Femur (tissue), 1 donor: ENCODE data around the gene PRIM1.
A peak's percentile ranks its signal among the peaks of the same experiment; 100 is the strongest.
"Not testable (repeated sequence)": the region's sequence is repeated elsewhere in the genome, so short reads cannot be mapped to it uniquely, and the experiment has no call there.

Source experiments
- DNase-seq: peaks from one replicate; pipeline ENCODE4 v3.0.0-alpha.2; 2017

PRIM1 gene

DNA sequence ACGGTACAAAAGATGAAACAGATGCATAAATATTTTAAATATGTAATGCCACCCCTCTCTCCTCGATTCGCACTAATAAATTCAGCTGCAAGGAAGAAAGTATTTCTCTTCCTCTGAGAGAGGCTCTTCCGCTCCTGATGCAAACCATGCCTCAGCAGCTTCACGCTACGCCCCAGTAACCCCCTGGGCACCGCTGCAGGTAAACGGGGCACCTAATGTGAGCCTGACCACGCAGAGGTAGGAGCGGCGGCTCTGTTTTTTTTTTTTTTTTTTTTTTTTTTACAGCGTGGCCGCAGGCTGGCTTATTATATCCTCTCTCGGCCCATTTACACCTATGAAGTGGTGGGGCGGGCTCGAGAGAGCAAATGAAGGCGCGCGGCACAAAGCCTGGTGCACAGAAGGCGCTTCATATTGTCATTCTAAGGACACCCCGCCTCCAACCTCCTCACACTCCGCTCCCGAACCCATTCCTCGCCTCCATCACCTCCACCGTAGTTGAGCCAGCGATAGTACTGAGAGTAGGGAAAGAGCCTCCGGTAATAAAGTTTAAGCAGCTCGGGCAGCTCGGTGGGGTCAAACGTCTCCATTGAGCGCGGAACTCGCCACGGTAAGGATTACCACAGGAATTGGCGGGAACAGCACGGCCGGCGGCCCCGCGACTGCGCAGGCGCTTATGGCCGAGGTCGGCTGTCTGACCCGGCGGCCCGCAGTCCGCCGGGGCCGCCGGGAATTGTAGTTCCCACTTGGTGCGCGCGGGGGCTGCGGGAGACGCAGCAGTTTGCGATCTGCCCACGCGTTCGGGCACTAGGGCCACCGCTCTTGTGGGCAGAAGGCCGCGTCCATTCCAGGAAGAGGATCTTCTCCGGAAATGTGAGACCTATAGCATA is at the start of gene PRIM1:
Gene PRIM1 (minus strand): TSS at position 612 of the 887 bp plus-strand sequence. CDS start 25 bp downstream, at position 587.
- peak; percentile 90 for DNase-seq

DNA sequence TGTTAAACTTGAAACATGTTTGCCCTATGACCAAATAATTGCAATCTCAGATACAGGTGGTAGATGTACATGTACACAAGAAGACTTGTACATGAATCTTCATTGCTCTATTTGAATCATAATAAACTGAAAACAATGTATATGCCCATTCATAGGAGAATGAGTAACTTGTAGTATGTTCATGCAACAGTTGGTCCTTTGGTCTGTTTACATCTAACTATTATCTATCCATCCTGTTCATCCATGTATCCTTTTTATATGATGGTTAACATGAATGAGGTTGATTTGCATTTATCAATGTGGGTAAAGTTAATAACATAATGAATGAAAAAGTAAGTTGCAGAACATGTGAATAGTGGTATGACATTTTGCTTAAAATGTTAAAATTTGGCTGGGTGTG is 48.1 kb upstream of the PRIM1 start:
- no peak for DNase-seq

GRCh38 chr12:56799345-56799744 is 47.2 kb upstream of the PRIM1 start:
- DNase-seq, result not testable (repeated sequence)

- DNase-seq, result not testable (repeated sequence)
Observed at GRCh38 chr12:56795791-56796190, 43.7 kb upstream of the PRIM1 start.

DNA sequence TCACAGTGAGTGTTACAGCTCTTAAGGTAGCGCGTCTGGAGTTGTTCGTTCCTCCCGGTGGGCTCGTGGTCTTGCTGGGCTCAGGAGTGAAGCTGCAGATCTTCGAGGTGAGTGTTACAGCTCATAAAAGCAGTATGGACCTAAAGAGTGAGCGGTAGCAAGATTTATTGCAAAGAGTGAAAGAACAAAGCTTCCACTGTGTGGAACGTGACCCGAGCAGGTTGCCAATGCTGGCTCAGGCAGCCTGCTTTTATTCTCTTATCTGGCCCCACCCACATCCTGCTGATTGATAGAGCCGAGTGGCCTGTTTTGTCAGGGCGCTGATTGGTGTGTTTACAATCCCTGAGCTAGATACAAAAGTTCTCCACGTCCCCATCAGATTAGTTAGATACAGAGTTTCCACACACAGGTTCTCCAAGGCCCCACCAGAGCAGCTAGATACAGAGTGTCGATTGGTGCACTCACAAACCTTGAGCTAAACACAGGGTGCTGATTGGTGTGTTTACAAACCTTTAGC is 43.0 kb upstream of the PRIM1 start:
- DNase-seq, result not testable (repeated sequence)

DNA sequence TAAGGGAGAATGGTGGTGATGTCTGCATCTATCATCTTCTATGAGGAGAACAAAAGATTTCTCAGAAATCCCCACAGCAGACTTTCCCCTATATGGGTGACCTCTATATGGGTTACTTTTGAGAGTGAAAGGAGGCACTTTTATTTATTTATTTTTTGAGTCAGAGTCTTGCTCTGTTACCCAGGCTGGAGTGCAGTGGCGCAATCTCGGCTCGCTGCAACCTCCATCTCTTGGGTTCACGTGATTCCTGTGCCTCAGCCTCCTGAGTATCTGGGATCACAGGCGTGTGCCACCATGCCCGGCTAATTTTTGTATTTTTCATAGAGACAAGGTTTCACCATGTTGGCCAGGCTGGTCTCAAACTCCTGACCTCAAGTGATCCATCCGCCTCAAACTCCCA is 41.0 kb upstream of the PRIM1 start:
- not testable (repeated sequence) for DNase-seq

DNA sequence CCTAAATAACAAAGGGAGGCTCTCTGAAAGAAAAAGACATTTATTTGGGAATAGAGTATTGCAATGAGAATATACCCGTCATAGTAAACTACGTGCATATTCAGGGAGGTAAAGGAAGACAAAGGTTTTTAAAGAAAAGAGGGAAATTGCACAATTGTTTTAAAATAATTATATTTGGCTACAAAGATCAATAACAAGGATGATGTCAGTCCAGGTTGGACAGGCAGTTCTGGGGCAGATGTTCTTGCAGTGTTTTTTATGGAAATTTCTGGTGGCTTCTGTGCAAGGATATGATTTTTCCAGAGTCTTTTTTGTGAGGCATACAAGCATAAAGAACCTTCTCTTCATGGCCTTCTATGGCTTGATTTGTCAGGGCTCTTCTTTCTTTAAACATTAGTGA is 40.6 kb upstream of the PRIM1 start:
- no peak for DNase-seq

- DNase-seq, result not testable (repeated sequence)
Observed at GRCh38 chr12:56789429-56789828, 37.3 kb upstream of the PRIM1 start.

DNA sequence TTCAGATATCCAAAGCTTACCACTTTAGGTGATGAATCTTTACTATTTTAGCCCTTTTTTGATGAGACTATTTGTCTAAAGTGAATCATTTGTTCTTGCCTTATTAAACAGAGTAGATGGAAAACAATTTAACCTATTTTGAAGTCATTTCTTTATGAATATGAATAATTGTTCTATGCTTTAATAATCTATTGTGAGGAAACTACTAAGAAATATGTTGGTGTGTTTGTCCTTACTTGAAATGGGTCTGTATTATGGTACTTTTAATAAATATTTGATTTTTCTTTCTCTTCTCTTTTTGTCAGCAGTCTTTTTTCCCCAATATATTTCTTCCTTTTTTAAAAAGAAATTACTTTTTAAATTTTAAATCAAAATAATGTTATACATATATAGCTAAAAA is 35.4 kb upstream of the PRIM1 start:
- DNase-seq, result no peak

- DNase-seq, result no peak
Observed at GRCh38 chr12:56785874-56786273, 33.8 kb upstream of the PRIM1 start.

DNA sequence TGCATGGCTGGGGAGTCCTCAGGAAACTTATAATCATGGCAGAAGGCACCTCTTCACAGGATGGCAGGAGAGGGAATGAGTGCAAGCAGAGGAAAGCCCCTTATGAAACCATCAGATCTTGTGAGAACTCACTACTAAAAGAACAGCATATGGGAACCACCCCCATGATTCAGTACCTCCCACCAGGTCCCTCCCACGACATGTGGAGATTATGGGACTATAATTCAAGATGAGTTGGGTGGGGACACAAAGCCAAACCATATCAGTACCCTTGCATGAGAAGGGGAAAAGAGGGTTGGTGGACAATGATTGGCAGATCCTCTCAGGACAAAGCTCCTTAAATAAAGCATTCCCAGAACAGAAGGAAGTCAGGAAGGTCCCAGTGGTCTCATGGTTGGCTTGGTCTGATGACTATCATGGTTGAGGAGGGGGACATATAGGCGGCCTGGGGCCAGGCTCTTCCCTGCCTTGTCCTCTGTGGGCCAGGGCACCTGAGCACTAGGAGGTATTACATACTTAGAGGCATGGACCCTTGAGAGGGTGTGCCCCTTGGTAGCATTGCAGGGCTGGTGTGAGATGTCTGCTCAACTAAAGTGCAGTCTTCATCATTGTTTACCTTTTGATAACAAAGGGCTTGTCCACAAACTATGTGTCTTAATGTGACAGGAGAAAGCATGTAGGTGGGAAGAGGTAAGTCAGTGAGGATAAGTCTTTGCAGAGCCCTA is 33.2 kb upstream of the PRIM1 start:
- no peak for DNase-seq

GRCh38 chr12:56781726-56782125 is 29.6 kb upstream of the PRIM1 start:
- no peak for DNase-seq

- DNase-seq, result no peak
Observed at GRCh38 chr12:56778756-56779155, 26.6 kb upstream of the PRIM1 start.

DNA sequence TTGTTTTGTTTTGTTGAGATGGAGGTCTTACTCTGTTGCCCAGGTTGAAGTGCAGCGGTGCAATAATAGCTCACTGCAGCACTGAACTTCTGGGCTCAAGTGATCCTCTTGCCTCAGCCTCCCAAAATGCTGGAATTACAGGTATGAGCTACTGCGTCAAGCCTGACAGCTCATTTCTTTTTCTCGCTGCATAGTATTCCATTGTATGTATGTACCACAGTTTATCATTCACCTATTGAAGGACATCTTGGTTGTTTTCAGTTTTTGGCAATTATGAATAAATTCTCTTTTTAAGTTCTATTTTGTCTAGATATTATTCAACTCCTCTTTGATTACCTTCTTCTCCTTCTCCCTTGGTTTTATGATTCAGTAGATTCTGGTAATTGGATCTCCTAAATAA is 24.5 kb upstream of the PRIM1 start:
- no peak for DNase-seq

DNA sequence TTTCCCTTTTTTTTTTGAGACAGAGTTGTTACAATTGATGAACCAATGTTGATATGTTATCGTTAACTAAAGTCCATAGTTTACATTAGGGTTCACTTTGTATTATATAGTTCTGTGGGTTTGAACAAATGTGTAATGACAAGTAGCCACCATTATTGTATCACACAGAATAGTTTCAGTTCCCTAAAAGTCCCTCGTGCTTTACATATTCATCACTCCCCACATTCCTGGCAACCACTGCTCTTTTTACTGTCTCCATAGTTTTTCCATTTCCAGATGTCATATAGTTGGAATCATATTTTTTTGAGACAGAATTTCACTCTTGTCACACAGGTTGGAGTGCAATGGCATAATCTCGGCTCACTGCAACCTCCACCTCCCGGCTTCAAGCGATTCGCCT is 23.5 kb upstream of the PRIM1 start:
- DNase-seq, result no peak

- DNase-seq, result no peak
Observed at GRCh38 chr12:56773113-56773512, 21.0 kb upstream of the PRIM1 start.

- DNase-seq, result no peak
Observed at GRCh38 chr12:56772625-56773024, 20.5 kb upstream of the PRIM1 start.

DNA sequence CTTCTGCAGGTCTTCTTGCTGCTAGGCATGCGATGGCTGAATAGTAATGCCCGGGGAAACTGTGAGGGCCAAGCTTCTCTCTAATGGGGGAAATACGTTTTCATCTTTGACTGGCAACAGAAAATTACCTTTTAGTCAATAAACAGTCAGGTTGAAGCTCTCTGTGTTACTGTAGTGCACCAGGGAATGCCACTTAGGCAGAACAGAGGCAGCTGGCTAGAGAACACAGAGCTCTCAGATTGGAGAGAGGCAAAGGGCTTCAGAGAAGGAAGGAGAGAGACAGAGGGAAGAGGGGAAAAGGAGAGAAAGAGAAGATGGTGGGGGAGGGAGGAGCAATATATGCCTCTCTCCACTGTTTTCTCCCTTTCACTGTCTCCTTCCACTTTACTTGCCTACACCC is 17.7 kb upstream of the PRIM1 start:
- no peak for DNase-seq

- DNase-seq, result no peak
Observed at GRCh38 chr12:56768424-56768823, 16.3 kb upstream of the PRIM1 start.

GRCh38 chr12:56766535-56766934 is 14.4 kb upstream of the PRIM1 start:
- DNase-seq, result no peak

DNA sequence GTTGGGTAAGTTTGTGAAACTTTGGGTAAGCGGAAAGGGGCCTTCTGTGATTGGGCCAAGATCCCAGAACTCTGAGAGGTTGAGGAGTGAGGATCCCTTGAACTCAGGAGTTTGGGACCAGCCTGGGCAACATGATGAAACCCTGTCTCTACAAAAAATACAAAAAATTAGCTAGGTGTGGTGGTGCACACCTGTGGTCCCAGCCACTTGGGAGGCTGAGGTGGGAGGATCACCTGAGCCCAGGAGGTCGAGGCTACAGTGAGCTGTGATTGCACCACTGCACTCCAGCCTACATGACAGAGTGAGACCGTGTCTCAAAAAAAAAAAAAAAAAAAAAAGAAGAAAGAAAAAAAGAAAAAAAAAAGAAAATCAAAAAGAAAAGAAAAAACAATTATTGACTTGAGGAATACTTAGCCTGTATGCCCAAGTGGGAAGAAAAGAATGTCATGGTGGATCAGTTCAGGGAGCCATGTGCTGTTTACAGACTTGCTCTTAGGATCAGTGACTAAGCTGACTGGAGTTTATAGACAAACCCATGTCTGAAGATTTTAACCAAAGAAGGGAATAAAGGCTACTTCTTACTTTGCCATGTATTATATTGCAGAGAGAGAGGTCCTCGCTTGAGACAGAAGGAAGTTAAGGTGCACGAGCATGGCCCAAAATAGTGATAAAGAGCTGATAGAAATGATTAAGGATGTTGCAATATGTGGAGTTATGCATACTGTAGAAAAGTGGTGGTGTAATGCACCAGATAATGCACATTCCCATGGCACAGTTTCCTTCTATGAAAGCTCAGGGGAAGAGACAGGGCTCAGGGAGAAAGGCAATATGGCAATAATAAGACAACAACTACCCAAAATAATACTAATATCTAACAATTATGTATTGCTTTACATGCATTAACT is 11.9 kb upstream of the PRIM1 start:
- DNase-seq, result no peak

DNA sequence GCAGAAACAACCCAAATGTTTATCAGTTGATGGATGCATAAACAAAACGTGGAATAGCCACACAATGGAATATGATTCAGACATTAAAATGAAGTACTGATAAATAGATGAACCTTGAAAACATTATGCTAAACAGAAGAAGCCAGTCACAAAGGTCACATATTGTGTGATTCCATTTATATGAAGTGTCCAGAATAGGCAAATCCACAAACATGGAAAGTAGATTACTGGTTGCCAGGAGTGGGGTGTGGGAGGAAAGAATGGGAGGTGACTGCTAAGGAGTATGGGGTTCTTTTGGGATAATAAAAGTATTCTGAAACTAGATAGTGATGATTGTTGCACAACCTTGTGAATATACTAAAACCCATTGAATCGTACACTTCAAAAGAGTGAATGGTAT is 9.7 kb upstream of the PRIM1 start:
- no peak for DNase-seq

- no peak for DNase-seq
Observed at GRCh38 chr12:56760460-56760859, 8.3 kb upstream of the PRIM1 start.
